Peyer's patch (tissue), 4 donors: Measurements from ENCODE around the gene GRAMD4.

Experiments
- POLR2A ChIP-seq, 2 donors: fragments of 450-650 bp; IDR thresholded peaks; one replicate each; pipeline ENCODE4 v1.5.1; 2017; ENCODE audit warnings: antibody characterized with exemption in 2 of 2, mild to moderate bottlenecking in 2 of 2, moderate library complexity in 2 of 2
- TF ChIP-seq, protein P1 (sequence below), 6 experiments: fragments of 450-650 bp in 4 of 6; fragments of 200-600 bp in 2 of 6; sonication (generic) in 1 of 6; IDR thresholded peaks; one replicate each; pipeline ENCODE4 v1.5.1; 2017 to 2019; ENCODE audit warnings: antibody characterized with exemption in 6 of 6, mild to moderate bottlenecking in 3 of 6, moderate library complexity in 1 of 6

DNA sequence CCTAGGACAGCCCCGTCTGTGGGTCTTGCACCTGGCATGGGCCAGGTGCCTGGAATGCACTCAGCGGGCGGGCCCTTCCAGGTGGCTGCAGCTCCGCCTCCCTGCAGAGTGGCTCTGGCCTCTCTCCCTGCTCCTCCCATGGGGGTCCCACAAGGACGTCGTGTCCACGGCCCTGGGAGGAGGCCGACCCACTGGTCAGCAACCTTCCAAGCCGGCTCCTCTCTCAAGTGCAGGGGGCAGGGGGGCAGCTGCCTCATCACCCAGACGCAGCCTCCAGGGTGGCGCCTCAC, 76.0 kb downstream of the GRAMD4 start:
- TF ChIP-seq, protein P1, sequence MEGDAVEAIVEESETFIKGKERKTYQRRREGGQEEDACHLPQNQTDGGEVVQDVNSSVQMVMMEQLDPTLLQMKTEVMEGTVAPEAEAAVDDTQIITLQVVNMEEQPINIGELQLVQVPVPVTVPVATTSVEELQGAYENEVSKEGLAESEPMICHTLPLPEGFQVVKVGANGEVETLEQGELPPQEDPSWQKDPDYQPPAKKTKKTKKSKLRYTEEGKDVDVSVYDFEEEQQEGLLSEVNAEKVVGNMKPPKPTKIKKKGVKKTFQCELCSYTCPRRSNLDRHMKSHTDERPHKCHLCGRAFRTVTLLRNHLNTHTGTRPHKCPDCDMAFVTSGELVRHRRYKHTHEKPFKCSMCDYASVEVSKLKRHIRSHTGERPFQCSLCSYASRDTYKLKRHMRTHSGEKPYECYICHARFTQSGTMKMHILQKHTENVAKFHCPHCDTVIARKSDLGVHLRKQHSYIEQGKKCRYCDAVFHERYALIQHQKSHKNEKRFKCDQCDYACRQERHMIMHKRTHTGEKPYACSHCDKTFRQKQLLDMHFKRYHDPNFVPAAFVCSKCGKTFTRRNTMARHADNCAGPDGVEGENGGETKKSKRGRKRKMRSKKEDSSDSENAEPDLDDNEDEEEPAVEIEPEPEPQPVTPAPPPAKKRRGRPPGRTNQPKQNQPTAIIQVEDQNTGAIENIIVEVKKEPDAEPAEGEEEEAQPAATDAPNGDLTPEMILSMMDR (IDR thresholded peaks at IDR 0.05) = no peak
- no peak for TF ChIP-seq POLR2A (IDR thresholded peaks at IDR 0.05)
